Measurements from ENCODE around the gene SUSD3.

DNA sequence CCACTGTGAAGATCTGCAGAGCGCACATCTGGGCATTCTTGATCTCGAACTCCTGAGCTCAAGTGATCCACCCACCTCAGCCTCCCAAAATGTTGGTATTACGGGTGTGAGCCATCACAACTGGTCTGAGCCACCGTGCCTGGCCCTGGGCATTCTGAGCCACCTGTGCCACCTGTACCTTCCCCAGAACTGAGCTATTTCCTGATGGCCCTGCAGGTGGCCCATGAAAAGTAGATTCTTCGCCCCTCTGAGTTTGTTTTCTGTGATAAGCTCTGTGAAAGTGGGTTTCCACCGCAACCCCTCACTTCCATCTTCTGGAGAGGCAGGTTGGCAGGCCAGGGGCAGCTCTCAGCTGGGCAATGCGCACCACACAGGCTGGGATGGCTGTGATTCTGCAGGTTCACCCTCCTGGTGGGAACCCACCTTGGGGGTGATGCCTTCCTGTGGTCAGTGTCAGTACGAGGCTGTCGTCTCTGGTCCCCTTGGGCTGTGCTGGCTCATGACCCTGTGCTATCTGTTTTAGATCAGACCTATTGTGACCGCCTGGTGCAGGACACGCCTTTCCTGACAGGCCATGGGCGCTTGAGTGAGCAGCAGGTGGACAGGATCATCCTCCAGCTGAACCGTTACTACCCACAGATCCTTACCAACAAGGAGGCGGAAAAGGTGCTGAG lies 48.8 kb downstream of the SUSD3 start:
- TF ChIP-seq, protein P1, sequence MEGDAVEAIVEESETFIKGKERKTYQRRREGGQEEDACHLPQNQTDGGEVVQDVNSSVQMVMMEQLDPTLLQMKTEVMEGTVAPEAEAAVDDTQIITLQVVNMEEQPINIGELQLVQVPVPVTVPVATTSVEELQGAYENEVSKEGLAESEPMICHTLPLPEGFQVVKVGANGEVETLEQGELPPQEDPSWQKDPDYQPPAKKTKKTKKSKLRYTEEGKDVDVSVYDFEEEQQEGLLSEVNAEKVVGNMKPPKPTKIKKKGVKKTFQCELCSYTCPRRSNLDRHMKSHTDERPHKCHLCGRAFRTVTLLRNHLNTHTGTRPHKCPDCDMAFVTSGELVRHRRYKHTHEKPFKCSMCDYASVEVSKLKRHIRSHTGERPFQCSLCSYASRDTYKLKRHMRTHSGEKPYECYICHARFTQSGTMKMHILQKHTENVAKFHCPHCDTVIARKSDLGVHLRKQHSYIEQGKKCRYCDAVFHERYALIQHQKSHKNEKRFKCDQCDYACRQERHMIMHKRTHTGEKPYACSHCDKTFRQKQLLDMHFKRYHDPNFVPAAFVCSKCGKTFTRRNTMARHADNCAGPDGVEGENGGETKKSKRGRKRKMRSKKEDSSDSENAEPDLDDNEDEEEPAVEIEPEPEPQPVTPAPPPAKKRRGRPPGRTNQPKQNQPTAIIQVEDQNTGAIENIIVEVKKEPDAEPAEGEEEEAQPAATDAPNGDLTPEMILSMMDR (IDR thresholded peaks at IDR 0.05), result no peak
- no peak for TF ChIP-seq POLR2A (IDR thresholded peaks at IDR 0.05)
